Fibroblast of gingiva (primary cell): ENCODE data around the gene SMYD1.
"Not testable (repeated sequence)": the region's sequence is repeated elsewhere in the genome, so short reads cannot be mapped to it uniquely, and the experiment has no call there.

Source experiments
- DNase-seq: peaks from one replicate; pipeline ENCODE4 v3.0.0-alpha.2; 2011; ENCODE audit warnings: low read depth

Gene SMYD1

DNA sequence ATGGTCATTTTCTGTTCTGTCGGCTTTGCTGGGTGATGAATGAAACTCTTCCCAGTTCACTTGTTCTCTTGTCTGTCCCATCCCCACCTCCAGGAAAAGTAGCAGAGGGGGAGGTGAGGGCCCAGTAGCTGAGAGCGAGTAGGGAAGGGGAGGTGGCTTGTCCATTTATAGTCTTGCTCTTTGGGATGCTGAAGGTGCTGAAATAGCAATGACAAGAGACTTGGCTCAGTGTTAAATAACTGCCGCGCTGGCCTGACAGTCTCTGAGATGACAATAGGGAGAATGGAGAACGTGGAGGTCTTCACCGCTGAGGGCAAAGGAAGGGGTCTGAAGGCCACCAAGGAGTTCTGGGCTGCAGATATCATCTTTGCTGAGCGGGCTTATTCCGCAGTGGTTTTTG lies at the start of gene SMYD1:
TSS of gene SMYD1 (plus strand) at position 228 of the 400 bp plus-strand sequence. CDS start at position 268, 40 bp downstream.
- DNase-seq = no peak

DNA sequence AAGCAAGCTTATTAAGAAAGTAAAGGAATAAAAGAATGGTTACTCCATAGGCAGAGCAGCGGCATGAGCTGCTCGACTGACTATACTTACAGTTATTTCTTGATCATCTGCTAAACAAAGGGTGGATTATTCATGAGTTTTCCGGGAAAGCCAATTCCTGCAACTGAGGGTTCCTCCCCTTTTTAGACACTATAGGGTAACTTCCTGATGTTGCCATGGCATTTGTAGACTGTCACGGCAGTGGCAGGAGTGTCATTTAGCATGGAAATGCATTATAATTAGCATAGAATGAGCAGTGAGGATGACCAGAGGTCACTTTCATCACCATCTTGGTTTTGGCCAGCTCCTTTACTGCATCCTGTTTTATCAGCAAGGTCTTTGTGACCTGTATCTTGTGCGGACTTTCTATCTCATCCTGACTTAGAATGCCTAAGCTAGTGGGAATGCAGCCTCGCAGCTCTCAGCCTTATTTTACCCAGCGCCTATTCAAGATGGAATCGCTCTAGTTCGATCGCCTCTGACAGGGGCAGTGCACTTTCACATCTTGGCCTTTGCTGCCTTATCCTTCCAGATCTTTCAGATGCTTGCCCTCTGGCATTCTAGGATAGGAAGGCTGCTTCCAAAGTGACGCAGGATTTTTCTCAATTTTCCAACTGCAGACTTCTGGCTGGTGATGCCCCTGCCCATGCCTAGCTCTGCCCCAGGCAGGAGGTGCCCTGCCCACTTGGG lies 49.4 kb upstream of the SMYD1 start:
- DNase-seq = not testable (repeated sequence)

DNA sequence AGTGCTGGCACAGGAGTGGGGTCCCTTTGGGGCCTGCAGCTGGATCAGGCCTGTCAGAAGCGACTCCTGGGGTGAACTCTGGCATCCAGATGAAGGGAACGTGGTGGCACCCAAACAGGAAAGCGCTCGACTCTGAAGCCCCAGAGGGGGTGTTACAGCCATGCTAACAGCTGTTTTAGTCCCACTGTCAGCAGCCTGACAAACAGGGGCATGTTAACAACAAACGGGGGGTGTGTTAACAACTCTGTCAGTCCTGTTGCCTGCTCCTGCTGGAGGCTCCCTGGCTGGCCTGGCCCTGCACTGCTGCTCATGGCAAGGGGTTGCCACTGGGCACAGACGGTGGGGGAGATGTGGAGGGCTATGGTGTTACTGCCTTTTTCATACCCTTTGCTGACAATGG lies 48.7 kb upstream of the SMYD1 start:
- DNase-seq = no peak

DNA sequence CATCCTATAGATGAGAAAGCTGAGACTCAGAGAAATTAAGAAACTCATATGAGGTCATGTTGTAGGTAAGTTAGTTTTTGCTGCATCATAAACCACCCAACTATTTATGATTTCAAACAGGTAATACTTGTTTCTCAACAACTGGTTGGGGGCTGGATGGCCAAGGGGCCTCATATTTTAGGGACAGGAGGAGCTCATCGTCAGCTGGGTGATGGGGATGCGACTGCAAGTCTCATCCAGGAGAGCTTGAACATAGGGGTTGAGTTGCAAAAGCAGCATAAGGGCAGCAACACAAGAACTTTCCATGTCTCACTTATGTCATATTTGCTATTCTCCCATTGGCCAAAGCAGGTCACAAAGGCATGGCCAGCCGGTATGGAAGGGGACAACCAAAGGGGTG lies 47.6 kb upstream of the SMYD1 start:
- no peak for DNase-seq

DNA sequence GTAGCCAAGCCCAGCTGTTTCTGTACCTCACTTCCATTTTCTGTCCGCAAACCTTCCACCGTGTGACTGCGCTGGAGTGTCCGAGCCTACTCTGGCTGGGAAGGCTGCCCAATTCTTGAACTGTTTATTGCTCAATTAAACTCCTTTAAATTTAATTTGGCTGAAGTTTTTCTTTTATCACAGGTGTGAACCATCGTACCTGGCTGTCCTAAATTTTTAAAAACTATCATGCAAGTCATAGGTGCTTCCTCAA lies 45.0 kb upstream of the SMYD1 start:
- DNase-seq = no peak

DNA sequence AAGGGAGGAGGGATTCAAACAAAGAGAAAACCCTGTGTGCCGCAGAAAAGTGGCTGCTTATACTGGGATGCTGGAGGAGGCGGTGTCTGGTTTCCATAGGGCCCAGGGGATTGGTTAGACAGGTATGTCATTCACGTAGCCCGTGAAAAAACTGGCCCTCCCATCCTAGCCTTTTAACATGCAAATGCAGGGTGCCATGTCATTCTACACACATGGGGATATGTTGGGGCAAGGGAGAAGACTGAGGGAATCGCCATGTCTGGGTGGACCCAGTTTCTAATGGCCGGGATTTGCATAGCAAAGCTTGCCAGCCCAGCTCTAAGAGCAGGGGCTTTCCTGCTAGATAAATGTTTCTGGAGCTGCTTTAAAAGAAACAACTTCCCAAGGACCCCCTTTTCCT lies 43.1 kb upstream of the SMYD1 start:
- DNase-seq = no peak

DNA sequence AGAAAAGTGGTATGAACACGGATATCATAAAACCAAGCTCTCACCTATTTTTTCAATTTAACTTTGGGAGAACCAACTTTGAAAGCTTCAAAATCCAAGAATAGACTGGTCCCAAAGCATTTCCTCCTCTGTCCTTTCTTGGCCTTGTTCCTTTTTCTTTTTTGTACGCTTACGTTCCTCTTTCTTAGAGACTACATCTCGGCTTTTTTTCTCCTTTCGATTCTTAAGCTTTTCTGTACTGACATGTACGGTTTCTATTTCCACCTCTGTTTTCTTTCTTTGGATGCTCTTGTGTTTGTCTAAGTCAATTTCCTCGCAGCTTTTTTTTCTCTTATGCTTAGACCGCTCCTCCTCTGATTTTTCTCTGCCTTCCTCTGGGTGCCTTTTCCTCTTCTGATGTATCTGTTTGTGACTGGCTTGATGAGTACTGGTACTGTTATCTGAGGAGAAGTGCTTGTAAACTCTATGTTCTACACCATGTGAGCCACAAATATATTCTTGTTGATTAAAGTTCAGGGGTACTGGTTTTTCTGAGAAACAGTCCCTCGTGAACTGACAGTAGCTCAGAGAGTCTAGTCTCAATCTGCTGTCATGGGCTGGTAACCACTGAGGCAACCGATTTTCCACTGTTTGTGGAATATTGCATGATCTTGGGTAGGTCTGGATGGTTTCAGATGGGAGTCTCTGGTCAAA lies 39.8 kb upstream of the SMYD1 start:
- no peak for DNase-seq

DNA sequence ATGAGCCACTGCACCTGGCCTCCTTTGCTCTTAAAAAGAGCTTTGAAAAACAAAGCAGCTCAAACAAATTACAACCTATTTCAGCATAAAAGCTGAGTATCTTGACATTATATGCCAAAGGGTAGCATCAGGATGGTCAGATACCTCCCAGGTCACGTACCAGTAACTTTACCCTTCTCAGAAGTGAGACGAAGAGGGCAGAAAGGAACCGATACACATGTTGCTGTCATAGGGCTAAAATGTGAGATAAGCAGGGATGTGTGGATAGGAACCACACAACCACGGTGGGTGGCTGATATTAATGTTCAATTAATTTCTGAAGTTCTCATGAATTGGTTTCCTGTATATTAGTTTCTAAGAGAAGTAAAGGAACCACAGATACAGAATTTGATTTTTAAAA lies 38.7 kb upstream of the SMYD1 start:
- DNase-seq = no peak

DNA sequence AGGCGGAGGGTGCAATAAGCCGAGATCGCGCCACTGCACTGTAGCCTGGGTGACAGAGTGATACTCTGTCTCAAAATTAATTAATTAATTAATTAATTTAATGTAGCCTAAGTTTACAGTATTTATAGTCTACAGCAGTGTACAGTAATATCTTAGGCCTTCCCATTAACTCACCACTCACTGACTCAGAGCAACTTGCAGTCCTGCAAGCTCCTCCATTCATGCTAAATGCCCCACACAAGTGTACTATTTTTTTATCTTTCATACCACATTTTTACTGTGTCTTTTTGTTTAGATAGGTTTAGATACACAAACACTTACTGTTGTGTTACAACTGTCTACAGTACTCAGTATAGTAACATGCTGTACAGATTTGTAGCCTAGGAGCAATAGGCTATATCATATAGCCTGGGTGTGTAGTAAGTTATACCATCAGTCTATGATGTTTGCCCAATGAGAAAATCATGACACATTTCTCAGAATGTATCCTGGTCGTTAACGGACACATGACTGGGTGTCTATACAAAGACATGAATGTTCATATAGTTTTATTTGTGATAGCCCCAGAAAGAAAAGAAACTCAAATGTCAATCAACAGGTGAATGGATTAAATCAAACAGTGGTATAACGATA lies 35.4 kb upstream of the SMYD1 start:
- no peak for DNase-seq

DNA sequence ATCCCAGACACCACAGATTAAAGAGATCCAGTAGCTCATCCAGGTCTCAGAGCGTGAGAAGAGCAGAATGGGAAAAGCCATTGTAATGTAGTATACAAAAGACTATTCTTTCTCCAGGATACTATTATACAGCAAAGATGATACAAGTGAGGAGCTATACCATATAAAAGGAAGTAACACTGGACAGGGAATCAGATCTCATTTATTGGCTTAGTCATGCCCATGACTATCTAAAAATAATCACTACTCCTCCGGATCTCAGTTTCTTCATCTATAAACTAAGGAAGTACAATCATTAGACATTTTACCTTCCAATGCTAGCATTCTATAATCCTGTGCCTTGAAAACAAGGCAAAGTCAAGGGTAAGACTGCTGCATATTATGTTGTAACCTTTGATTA lies 31.4 kb upstream of the SMYD1 start:
- DNase-seq = no peak

DNA sequence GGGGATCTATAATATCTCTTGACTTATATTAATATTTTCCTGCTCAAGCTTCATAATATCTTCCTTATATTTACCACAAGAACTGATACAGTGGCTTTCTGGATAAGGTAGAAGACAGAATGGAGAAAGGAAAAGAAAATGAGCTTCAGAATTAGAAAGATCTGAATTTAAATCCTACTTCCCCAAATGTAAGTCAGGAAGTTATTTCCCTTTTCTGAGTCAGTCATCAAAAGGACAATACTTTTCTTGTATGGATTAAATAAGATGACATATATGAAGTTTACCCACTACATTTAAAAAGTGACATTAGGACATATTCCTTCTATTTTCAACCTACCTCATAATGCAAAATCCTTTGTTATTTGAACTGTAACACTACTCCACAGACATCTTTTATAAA lies 31.0 kb upstream of the SMYD1 start:
- no peak for DNase-seq

DNA sequence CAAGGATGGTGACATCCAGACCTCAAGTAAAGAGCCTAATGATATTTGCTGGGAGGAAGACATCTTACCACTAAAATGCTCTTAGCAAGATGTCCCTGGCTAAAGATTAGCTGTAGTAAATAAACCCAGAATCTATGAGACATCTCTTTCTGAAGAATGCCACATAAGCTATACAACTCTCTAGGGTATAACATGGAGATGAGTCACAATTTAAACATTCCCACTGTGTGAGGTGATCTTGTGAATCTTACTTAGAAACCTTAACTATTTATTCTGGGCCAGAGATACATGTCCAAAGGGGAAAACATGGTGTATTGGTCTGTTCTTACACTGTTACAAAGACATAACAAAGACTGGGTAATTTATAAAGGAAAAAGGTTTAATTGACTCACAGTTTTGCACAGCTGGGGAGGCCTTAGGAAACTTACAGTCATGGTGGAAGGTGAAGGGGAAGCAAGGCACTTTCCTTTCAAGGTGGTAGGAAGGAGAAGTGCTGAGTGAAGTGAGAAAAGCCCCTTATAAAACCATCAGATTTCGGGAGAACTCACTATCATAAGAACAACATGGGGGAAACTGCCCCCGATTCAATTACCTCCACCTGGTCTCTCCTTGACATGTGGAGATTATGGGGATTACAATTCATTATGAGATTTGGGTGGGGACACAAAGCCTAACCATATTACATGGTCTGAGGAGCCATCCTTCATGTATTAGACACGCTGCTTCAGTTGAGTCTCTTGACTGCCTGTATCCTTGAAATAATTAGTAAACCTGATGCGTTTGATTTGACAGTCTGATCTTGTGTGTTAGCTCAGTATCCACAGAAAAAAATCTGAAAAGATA lies 29.1 kb upstream of the SMYD1 start:
- DNase-seq = peak; percentile 93

DNA sequence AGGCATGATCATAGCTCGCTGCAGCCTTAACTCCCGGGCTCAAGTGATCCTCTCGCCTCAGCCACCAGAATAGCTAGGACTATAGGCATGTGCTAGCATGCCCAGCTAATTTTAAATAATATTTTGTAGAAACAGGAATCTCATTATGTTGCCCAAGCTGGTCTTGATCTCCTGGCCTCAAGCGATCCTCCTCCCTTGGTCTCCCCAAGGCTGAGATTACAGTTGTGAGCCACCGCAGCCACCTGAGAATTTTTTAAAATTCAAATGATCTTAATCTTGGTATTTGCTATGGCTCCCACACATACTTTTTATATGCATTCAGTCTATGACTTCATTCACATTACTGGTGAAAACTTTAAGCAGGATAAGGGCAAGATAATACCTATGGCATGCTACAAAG lies 25.1 kb upstream of the SMYD1 start:
- no peak for DNase-seq

DNA sequence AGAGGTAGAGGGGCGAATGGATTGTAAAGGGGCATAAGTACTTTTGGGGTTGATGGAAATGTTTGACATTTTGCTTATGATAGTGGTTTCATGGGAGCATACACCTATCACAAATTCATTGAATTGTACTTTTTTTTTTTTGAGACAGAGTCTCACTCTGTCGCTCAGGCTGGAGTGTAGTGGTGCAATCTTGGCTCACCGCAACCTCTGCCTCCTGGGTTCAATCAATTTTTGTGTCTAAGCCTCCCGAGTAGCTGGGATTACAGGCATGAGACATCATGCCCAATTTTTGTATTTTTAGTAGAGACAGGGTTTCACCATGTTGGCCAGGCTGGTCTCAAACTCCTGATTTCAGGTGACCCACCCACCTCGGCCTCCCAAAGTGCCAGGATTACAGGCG lies 22.1 kb upstream of the SMYD1 start:
- not testable (repeated sequence) for DNase-seq

DNA sequence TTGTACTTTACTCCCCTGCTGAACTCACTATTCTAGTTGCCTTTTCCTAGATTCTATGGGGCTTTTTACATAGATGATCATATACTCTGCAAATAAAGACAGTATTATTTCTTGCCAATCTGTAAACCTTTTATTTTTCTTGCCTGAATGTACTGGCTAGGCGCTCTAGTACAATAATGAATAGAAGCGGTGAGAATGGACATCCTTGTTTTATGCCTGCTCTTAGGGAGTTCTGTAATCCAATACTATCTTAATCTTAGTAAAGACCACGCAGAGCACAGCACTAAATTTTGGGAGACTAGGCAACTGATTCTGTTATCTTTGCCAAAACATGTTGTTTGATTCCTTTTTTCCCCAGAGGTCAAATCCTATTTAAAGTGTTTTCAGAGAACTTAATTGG lies 19.1 kb upstream of the SMYD1 start:
- no peak for DNase-seq

DNA sequence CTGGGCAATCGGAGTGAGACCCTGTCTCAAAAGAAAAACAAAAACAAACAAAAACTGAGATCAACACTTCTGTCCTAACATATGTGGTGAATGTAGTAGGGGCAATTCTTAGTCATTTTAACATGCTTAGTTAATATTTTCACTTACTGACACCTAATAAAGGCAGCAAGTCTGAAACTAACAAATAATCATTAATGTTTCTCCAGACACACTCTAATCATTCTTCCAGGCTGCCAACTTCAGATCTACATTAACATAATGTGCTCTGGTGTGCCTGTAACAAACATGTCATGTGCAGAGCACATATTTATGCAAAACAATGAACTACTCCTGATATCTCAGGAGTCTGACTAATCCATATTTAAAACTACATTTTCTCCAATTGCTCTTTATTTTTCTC lies 18.0 kb upstream of the SMYD1 start:
- no peak for DNase-seq

DNA sequence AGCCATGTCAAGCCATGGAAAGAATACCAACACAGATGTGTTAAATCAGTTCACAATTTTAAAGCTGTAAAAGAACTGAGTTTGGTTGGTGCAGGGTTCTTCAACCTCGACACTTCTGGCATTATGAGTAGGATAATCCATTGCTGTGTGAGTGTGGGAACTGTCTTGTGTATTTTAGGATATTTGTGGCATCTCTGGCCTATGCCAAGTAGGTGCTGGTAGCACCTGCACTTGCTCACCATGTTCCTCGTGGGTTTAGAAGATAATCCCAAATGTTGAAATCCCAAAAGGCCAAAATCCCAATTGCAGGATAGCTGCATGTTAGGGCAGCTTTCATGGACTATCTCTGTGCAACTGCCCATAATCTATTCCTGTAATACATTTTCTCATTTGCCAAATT lies 15.8 kb upstream of the SMYD1 start:
- DNase-seq = no peak

DNA sequence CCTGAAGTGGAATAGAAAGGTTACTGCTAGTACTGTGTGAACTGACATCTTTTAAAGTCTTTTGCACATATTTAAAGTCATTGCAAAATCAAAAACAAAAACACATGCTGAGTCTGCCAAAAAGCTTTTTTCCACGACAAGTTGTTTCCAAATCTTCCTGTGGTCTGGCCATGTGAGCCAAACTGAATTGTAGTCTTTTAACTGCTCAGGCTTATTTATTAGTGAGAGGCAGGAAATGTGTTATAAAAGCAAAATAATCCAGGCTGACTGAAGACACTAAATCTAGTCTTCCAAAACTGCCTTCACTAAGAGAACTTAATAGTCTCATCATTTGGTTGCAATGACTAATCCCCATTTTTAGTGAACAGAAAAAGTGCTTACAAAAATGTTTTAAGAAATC lies 14.3 kb upstream of the SMYD1 start:
- DNase-seq = peak; percentile 90

DNA sequence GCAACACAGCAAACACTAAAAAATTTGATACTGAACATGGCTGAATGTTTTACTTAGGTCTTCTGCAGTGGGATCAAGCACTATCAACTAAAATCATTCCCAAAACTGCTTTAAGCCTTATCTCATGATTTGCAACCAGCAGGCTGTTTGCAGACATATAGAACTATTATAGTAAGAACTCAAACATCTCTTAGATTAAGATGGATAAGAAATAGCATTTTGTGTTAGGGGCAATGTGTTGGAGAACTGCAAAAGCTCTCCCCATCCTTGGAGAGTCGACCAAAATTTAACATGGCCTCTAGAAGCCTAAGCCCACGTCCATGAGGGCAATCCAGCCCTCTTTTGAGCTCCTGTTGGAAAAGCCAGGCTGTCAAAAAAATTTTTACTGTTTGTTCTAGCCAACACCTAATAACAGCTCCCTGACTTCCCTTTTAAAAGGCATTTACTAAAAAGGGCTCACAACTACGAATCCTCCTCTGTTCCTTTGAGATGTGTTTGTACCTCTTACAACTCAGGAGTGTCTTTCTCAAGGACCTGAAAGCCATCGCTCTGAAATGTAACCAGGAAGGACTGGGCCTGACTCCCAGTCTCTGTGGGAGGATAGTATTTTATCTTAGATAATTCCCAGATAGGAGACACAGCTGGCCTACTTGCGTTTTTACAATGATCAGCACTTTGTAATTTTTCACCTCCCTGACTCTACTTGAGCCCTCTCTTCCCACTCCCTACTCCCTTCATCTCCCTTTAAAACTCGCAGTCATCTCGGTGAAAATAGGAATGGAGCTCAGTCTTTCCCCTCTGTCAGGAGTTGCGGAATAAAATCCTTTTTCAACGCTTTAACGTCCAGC lies 13.5 kb upstream of the SMYD1 start:
- DNase-seq = no peak

DNA sequence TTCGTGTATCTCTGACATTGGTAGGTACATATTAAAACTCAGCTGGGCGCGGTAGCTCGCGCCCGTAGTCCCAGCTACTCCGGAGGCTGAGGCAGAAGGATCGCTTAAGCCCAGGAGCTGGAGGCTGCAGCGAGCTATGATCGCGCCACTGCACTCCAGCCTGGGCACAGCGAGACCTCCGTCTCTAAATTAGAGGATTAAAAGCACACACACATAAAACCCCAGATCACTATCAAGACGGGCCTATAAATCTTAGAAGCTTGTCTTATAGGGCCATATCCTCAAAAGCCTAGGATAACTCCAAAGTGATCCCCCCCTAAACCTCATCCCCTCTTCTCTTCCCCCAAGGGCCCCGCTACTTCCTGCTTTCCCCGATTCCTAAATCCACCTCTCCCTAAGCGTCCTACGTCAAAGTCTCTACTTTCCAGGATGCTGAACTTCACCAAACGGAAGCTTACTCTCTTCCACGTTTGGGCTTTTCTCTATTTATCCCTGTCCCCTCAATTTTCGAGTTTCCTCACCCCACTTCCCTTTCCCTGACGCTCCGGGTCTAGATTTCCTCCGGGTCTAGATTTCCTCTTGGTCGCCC lies 12.7 kb upstream of the SMYD1 start:
- peak; percentile 20 for DNase-seq

DNA sequence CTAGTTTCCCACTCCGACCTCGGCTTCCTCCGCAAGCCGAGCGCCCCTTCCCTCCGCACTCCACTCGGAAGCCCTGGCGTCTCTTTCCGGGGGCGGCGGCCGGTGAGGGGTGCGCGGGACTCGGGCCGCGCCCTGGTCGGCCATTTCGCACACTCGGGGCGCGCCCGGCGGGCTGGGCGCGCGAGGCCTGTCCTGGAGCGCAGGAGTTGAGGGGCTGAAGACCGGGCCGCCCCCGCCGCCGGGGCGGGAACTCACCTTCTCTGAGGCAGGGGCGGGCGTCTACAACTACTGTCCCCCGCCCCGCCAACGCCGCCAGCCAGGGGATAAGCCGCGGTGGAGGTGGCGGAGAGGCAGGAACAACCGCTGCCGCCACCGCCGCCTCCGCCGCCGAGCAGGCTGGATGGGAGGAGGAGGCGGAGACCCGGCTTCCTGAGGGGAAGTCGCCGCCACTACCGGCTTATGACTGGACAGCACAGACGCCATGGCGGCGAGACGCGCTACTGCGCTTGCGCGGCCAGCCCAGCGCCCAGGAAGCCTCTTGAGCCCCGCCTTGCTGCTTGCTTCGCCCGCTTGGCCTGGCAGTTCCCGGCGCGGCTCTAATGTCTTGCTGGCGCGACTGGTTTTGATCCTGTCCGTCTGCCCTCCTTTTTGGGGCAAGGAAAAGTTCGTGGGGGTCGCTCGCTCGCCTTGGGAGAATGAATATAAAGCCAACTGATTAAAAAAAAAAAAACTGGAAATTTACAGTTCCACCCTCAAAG lies 12.1 kb upstream of the SMYD1 start, which contains the start of gene KRCC1:
TSS of gene KRCC1 (minus strand) at position 413 of the 758 bp plus-strand sequence. CDS start 27,220 bp downstream, outside the sequence.
- DNase-seq = peak; percentile 97
